GM12865 (cell line): ENCODE results near the gene TDRD3.

Experiments
- DNase-seq: peaks from one replicate; pipeline ENCODE4 v3.0.0; 2010; ENCODE audit warnings: low read depth
- H3K4me3 ChIP-seq: 2 replicates; pipeline ENCODE4 v1.5.1; 2011; ENCODE audit warnings: mild to moderate bottlenecking, low read depth, low read length, control low read depth
- TF ChIP-seq, protein P1 (sequence below): IDR thresholded peaks from 2 replicates; pipeline ENCODE4 v1.5.1; 2011; ENCODE audit warnings: low read length, control low read depth, low read depth, inconsistent platforms; ENCODE audit not compliant: insufficient read depth; ENCODE audit errors: missing control alignments

The TDRD3 gene

DNA sequence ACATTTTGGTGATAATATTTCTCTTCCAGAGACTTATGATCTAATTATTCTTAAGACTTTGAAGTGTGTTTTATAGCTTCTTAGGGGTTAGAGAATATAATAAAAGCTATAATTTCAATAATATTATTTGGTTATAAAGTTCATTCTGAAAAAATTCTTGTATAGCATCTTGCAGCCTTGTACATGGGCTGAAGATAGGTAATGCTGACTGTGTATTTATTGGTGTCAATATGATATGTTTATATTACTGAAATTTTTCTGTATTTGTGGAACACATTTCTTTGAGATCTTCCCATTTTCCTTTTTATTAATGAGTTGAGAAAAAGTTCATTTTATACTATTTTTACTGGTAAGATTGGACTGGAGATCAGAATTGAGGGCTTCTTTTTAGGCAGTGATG, 87.8 kb downstream of the TDRD3 start:
- DNase-seq = no peak
- no peak overlapping the region for H3K4me3 ChIP-seq
- TF ChIP-seq, protein P1, sequence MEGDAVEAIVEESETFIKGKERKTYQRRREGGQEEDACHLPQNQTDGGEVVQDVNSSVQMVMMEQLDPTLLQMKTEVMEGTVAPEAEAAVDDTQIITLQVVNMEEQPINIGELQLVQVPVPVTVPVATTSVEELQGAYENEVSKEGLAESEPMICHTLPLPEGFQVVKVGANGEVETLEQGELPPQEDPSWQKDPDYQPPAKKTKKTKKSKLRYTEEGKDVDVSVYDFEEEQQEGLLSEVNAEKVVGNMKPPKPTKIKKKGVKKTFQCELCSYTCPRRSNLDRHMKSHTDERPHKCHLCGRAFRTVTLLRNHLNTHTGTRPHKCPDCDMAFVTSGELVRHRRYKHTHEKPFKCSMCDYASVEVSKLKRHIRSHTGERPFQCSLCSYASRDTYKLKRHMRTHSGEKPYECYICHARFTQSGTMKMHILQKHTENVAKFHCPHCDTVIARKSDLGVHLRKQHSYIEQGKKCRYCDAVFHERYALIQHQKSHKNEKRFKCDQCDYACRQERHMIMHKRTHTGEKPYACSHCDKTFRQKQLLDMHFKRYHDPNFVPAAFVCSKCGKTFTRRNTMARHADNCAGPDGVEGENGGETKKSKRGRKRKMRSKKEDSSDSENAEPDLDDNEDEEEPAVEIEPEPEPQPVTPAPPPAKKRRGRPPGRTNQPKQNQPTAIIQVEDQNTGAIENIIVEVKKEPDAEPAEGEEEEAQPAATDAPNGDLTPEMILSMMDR = no peak

GRCh38 chr13:60491531-60491930, 94.5 kb downstream of the TDRD3 start:
- H3K4me3 ChIP-seq = no peak overlapping the region
- DNase-seq = no peak
- TF ChIP-seq, protein P1 = no peak

DNA sequence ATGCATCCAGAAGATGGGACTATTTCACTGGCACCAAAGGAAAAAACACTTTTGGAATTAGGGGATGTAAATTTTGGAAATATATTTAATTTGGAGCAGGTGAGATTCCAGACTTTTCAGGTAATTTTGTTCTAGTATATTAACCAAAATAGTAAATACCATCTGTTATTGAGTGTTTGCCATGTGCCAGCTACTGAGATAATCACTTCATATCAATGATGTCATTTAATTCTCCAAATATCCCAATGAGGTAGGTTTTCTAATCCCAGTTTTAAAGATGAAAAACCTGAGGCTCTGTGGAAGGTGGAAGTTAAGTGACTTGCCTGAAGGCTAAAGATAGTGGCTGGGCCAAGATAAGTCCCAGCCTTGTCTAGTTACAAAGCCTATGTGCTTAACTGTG, 95.2 kb downstream of the TDRD3 start:
- no peak overlapping the region for H3K4me3 ChIP-seq
- TF ChIP-seq, protein P1 = no peak
- DNase-seq = no peak

DNA sequence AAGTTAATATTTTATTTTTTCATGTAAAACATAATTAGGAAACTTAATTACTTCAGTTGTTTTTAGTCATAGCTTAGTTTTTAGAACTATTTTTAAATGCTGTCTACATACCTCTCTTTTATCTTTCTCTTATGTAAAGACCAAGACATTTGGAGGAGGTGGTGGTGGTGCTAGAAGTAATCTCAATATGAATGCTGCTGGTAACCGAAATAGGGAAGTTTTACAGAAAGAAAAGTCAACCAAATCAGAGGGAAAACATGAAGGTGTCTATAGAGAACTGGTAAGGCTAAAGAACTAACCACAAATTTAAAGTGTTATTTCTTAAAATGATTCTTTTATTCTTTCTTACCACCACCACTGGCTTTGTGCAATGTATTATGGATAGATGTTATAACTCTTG, 97.3 kb downstream of the TDRD3 start:
- no peak for DNase-seq
- TF ChIP-seq, protein P1 = no peak
- H3K4me3 ChIP-seq = no peak overlapping the region

DNA sequence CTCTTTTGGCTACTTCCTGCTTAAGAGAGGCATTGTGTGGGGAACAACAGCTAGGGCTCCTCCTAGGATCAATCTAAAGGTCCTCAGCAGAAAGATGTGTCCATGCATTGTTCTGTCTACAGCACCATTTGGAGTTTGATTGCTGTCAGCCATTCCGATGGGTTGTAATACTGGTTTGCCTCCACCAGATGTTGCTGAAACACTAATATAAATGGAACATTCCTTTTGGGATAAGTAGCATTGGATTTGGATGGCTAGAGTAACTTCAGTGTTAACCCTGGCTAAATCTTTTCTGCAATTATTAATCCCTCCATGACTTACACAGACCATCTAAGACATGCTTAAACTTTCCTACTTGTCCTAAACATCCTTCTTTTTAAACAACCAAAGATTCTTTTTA, 104.2 kb downstream of the TDRD3 start:
- H3K4me3 ChIP-seq = no peak overlapping the region
- DNase-seq = no peak
- TF ChIP-seq, protein P1 = no peak

DNA sequence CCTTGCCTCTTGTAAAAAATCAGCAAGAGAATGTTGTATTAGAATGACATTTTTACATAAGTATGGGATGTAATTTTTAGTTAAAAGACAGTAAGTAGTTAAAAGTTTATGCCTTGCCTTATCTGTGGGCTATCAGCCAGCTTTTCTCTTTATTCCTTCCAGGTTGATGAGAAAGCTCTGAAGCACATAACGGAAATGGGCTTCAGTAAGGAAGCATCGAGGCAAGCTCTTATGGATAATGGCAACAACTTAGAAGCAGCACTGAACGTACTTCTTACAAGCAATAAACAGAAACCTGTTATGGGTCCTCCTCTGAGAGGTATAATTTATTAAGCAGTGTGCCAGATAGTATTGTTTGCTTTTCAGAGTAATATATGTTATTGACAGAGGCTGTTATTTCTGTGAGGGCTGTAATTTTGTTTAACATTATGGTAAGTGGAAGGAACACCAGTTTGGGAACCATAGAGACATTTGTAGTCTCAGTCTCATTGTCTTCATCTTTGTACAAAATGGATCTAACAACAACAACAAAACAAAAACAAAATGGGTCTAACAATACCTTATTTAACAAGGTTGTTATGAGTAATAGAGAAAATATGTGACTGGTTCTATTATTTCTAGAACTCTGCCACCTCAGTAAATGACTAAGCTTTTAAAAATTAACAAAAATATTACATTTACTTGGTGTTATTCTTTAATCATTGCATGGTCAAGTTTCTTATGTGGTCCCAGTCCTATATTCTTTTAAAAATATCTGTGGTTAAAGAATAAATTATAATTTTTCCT, 112.8 kb downstream of the TDRD3 start:
- DNase-seq = no peak
- no peak overlapping the region for H3K4me3 ChIP-seq
- TF ChIP-seq, protein P1 = no peak

GRCh38 chr13:60511637-60512036, 114.6 kb downstream of the TDRD3 start:
- TF ChIP-seq, protein P1 = no peak
- no peak for DNase-seq
- no peak overlapping the region for H3K4me3 ChIP-seq
